Measurements from ENCODE around the gene HES4.

HES4 gene

DNA sequence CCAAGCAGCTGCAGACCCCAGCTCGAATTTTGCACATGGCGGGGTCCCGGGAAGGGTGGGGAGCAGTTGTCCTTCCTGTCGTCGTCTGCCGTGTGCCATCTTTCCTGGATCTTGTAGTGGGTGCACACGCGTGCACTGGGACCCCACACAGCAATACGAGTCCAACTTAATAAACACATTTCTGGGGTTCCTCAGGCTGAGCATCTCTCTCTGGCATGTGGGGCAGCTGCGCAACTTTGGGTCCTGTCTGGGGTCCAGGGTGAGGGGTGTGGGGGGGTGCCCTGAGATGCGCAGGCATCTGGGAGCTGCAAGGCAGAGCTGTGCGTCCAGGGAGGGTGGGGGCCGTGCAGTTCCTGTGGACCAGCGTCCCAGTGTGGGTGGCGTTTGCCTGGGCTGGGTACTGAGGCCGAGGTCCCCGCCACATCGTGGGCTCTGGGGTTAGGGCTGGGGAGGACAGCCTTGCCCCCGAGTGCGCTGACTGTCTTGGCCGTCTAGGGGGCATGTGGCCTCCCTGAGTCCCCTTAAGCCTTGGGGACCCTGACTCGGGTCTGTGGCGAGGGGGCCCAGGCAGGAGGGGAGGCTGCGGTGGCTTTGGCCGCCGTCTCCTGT, 34.3 kb downstream of the HES4 start:
- no peak for DNase-seq

DNA sequence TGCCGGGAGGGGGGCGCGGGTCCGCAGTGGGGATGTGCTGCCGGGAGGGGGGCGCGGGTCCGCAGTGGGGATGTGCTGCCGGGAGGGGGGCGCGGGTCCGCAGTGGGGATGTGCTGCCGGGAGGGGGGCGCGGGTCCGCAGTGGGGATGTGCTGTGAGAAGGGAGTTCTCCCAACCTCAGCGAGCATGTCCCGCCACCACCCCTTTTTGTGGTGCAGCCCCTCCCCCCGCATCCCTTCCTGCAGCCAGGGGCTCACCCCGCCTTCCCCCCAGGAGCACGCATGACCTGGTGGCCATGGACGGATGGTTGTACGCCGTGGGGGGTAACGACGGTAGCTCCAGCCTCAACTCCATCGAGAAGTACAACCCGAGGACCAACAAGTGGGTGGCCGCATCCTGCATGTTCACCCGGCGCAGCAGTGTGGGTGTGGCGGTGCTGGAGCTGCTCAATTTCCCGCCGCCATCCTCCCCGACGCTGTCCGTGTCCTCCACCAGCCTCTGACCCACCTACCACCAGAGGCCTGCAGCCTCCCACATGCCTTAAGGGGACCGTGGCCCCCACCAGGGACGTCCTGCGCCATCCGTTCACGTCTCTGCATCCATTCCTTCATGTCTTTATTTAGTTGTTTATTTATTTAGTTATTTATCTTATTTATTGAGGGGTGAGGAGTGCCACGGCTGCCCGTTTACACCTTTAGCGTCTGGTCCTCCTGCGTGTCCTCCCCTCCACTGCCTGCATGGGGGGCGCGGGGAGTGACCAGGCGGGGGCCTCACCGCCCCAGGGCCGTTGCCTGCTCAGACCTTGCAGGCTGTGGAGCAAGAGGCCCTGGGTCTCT, 35.0 kb downstream of the HES4 start:
- DNase-seq: no peak

DNA sequence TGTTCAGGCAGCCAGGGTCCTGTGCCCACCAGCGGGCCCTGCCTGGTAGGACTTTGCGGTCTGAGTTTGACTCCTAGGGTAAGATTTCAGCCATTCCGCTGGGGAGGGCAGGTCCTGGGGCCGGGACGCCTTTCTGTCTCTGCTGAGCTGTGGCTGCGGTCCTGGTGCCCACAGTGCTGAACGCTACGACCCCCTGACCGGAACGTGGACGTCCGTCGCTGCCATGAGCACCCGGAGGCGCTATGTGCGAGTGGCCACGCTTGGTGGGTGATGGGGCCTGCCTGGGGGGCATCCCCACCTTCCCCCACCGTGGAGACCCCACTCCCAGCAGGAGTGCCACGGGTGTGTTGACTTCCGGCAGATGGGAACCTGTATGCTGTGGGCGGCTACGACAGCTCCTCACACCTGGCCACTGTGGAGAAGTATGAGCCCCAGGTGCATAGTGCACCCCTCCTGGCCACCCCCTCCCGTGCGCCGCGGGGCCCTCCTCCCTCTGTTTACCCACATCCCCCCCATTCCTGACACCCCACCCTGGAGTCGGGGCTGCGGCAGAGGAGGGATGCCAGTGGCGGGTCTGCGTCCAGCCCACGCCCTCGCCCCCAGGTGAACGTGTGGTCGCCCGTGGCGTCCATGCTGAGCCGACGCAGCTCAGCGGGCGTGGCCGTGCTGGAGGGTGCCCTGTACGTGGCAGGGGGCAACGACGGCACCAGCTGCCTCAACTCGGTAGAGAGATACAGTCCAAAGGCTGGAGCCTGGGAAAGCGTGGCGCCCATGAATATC, 36.0 kb downstream of the HES4 start:
- DNase-seq: no peak

DNA sequence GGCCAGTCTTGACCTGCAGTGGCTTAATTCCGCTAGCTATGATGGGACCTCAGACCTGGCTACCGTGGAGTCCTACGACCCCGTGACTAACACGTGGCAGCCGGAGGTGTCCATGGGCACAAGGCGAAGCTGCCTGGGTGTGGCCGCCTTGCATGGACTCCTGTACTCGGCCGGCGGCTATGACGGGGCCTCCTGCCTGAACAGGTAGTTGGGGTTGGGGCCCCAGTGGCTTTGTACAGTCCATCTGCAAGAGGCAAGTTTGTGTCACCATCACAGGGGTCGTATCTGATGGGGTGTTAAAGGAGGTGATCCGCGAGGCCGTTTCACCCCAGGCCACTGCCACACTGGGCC, 36.6 kb downstream of the HES4 start:
- DNase-seq: no peak

DNA sequence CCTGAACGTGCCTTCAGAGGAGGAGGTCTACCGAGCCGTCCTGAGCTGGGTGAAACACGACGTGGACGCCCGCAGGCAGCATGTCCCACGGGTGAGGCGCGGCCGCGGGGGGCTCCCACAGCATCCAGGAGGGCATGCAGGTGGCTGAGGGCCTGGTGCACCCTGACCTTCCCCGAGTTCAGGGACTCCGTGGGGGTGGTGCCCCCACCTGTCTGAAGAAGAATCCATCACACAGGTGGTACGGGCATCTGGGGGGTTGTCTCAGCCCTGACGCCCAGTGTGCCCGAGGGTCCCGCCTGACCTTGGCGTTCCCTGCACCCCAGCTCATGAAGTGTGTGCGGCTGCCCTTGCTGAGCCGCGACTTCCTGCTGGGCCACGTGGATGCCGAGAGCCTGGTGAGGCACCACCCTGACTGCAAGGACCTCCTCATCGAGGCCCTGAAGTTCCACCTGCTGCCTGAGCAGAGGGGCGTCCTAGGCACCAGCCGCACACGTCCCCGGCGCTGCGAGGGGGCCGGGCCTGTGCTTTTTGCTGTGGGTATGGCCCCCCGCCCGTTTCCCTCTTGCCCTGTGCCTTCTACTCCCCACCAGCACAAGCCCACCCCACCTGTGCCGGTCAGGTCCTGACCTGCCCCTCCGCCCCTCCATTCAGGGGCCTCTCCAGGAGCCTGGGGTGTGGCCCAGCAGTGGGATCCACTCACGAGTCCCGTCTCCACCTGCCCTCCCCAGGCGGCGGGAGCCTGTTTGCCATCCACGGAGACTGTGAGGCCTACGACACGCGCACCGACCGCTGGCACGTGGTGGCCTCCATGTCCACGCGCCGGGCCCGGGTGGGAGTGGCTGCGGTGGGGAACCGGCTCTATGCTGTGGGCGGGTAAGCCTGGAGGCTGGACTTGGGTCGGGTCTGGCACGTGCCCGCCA, 37.3 kb downstream of the HES4 start:
- DNase-seq: no peak

DNA sequence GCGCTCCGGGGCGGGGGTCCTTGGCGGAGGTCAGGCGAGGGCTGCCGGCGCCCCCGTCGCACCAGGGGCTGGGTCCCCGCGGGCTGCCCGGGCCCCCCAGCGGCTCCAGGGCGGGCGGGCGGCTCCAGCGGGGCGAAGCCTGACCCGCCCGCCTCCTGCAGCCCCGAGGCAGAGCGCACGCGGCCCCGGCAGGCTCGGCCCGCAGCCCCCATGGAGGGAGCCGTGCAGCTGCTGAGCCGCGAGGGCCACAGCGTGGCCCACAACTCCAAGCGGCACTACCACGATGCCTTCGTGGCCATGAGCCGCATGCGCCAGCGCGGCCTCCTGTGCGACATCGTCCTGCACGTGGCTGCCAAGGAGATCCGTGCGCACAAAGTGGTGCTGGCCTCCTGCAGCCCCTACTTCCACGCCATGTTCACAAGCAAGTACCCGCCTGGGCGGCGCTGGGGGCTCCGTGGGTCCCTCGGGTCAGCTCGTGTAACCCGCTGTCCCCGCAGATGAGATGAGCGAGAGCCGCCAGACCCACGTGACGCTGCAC, 38.7 kb downstream of the HES4 start:
- no peak for DNase-seq

DNA sequence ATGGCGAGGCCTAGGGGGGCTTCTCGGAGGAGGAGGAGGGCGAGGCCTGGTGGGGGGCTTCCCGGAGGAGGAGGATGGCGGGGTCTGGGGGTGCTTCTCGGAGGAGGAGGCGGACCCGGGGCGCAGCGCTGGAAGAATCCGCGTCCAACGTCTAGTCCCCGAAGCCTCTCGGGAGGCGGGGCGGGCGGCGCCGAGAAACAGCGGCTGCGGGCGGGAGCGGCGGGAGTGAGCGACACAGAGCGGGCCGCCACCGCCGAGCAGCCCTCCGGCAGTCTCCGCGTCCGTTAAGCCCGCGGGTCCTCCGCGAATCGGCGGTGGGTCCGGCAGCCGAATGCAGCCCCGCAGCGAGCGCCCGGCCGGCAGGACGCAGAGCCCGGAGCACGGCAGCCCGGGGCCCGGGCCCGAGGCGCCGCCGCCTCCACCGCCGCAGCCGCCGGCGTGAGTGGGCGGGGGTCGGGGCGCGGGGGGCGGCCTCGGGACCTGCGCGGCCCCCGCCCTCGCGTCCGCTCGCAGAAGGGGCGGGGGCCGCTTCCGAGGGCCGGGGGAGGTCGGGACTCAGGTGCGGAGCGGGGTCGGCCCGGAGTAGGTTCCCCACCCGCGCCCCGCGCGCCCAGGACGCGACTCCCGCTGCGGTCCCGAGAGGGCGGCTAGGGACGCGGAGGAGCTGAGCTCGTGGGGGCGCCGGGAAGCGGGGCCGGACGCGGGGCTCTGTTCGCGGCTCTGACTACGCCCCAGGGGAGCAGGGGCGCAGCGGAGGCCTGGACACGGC, 39.4 kb downstream of the HES4 start, which contains the start of gene KLHL17:
Gene KLHL17, plus strand, starts transcription at position 222 of the 769 bp plus-strand sequence. Its CDS starts 110 bp downstream, at position 332.
- peak; percentile 82 for DNase-seq

DNA sequence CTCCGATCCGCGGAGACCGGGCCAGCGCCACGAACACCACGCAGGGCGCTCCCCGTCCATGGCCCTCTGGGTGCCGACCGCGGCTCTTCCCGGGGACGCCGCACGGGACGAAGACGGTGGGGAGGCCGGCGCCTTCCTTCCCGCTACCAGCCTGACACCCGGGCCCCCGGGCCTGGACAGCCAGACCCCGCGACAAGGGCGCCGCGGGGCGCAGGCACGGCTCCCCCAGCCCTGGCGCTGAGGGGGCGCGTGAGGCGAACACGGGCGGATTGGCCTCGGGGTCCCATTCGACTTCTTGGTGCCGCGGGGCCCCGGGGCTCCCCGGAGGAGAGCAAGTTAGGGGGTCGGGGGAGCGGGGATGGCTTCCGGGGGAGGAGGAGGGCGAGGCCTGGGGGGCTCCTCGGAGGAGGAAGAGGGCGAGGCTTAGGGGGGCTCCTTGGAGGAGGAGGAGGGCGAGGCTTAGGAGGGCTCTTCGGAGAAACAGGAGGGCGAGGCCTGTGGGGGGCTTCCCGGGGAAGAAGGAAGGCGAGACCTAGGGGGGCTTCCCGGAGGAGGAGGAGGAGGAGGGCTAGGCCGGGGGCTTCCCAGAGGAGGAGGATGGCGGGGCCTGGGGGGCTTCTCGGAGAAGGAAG, 40.0 kb downstream of the HES4 start:
- no peak for DNase-seq

DNA sequence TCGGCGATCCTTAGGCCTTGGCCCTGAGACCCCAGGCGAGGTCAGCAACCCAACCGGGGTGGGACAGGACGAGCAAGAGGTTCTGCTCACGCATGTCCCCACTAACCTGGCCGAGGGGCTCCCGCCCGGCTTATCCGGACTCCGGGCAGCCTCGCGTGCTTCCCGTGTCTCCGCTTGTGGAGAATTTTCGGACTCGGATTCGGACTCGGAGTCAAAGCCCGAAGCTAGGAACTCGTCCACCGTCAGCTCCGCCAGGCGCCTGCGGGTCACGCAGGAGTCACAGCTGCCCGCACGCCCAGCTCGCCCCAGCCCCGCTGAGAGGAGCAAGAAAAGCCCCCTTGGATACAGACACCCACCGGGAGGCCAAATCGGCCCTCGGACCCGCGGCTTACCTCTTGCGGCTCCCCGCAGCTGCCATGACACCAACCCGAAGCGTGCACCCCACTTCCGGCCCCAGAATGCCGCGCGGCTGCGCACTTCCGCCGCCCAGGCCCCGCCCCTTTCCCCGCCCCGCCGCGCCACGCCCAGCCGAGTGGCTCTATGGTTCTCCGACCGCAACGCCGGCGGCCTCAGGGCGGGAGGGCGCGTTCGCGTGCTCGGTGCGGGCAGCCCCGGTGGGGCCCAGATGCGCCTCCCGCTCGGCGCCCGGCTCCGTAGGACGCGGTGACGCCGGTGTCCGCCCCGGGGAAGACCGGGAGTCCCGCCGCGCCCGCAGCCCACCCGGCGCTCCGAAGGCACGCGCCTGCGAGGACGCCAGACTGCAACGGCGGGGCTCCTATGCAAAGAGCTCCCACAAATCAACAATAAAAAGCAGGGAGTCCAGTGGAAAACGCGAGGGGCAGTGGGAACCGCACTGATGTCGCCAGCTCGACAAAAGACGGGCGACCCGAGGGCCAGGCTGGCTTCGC, 40.8 kb downstream of the HES4 start, which contains the start of gene NOC2L:
Gene NOC2L, minus strand, starts transcription at position 434 of the 908 bp plus-strand sequence. Its CDS starts 16 bp downstream, at position 418.
- DNase-seq: peak; percentile 97

DNA sequence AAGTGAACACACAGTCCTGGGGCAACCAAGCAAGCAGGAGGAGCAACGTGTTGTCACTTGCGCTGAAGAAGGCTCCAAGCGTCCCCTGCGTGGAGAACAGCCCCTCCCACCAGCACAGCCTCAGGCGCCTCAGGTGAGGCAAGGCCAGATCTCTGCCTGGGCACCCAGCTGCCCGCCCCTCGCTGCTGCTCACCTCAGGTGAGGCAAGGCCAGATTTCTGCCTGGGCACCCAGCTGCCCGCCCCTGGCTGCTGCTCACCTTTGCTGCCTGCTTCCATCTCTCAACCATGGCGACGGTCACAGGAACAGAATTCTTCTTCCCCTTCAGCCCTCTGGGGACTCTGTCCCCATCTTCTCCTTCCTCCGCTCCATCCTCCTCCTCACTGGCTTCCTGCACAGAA, 43.3 kb downstream of the HES4 start:
- DNase-seq: no peak

DNA sequence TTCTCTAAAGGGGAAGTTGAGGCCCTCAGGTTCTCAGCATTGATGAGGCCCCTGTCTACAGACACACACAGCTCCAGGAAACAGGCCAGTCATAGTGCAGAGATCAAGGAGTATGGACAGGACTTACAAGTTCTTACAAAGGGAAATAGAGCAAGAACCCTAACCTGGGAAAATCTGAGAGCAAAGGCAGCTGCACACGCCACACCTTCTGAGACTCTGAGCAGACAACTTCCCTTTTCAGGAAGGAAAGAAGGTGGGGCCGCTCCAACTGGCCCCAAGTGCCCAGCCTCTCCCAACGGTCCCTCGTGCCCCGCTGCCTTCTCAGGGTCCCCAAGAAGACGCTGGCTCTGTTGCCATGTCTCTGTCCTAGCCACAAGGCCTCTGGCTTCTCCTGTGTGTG, 44.4 kb downstream of the HES4 start:
- no peak for DNase-seq

DNA sequence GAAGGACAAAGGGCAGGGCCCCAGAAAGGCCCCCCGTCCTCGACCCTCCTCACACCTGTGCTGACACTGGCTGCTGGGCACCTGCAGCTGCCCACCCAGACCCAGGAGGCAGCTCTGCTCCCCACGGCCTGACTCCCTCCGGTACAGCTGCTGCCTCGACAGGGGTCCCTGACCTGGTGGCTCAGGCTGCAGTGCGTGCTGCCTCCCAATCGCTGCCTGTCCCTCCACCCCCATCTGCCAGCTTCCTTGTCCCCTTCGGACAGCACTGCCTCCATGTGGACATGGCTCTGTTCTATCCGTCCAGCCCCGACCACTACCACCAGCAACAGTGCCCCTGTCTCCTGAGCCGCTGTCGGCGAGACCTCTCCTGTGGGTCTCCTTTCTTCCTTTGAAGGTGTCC, 45.0 kb downstream of the HES4 start:
- no peak for DNase-seq

DNA sequence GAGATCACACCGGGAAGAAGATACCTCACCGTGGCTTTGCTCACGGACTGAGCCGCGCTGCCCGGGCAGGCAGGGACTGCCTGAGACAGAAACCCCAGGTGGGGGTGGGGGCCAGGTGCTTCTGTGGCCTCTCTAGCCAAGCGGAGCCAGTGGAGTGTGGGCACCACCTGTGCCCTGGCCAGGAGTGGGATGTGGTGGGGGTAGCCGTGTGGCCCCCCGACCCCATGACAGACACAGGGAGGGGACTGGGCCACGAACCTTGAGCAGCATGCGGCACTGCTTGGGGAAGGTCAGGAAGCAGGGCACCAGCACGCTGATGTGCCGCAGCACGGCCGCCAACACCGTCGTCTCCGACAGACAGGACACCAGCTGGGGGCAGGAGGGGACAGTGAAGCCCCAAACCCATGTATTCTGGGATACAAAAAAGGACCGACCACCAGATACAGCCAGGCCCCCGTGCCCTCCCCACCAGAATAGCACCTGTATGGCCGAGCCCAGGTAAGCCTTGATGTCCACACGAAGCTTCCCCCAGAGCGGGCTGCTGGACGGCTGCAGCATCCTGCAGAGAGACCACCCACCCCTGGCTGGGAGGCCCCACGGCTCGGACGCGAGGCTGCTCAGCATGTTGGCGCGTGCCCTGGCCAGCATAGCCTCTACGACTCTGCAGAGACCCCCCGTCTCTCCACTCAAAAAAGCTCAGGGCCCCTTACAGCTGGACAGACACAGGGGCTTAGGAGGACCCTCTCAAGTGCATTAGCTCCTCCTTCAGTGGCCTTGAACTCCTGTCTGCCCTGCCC, 46.2 kb downstream of the HES4 start:
- no peak for DNase-seq

DNA sequence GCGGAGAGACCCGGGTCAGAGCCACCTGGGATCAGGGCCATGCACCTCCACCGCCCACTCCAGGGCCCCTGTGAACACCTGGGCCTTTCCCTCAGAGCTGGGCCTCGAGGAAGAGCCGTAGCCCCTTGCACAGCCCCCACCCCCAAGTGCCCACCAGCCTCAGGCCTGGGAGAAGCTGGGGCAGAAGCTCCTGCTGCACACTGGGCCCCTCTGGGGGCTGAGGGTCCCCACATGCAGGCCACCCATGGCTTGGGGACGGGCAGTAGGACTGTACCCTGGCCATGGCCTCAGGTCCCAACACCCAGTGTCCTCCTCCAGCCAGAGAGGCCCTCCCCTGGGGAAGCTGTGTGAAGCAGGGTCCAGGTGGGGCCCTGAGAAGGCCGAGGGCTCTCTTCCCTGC, 47.3 kb downstream of the HES4 start:
- no peak for DNase-seq

DNA sequence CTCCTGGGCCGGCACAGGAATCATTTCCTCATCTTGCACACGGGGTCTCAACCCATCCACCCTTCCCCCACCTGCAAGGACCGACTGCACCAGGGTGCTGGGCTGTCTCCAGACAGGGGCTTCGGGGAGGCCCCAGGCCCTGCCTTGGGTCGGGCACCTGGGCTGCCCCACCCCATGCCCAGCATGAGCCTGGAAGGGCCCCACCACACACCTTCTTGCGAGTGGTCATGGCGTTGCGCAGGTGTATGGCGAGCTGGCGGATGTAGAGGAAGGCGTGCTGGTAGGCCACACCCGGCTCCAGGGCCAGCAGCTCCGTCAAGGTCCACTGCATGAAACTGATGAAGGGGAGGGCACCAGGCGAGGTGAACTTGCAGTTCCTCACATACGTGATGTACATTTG, 47.7 kb downstream of the HES4 start:
- no peak for DNase-seq

DNA sequence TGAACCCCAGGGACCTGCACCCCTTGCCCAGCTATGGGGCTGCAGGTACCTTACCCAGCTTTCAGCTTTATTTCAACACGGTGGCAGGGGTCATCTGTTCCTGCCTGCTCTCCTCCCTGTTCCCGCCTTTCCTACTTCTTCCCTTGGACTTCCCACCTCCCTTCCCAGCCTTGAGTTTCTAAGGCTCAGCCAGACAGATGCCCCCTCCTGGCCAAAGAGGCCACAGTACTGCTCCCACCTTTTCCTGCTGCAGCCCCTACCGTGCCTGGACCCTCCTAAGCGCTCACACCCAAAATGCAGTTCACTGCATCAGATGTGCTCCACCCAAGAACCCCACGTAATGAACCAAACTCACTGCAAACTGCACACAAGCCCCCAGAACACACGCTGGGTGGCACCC, 48.5 kb downstream of the HES4 start:
- DNase-seq: no peak

DNA sequence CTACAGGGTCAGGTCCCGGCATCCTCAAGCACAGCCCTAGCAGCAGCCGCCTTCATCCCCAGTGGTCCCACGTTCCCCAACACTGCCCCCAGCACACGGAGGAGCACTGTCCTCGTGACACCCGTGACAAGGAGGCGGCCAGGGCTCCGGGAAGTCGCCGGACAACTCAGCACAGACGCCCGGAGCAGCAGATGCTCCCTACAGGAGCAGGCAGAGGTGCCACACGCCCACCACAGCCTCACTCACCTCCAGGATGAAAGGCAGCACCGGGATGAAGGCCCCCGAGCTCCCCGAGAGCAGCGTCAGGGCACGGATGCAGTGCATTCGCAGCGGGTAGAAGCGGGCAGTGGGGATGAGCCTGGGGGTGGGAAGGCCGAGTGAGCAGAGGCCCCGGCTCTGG, 49.0 kb downstream of the HES4 start:
- DNase-seq: no peak

DNA sequence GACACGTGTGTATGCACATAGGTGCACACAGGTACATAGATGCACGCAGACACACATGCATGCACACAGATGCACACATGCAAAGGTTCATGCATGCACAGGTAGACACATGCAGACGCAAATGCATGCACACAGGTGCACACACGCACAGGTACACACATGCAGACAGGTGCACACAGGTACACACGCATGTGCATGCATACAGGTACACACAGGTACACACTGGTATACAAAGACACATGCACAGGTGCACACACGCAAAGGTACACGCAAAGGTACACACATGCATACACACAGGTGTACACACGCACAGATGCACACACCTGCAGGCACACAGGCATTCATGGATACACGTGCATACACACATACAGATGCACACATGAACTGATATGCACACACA, 49.6 kb downstream of the HES4 start:
- DNase-seq: no peak
